Kidney epithelial cell (primary cell): ENCODE measurements around the gene PCBP3. TPM values are rescaled to one million over a fixed set of nuclear protein-coding genes. Genes with fewer than 3 reads are reported as not detected.

Experiments
- DNase-seq: peaks from one replicate; pipeline ENCODE4 v3.0.0-alpha.2; 2010; ENCODE audit warnings: low read depth
- H3K27me3 ChIP-seq: 2 replicates; pipeline ENCODE4 v1.6.0; 2011; ENCODE audit warnings: low read length; ENCODE audit not compliant: control insufficient read depth, insufficient read depth
- H3K36me3 ChIP-seq: 2 replicates; pipeline ENCODE4 v1.5.1; 2011; ENCODE audit warnings: low read length; ENCODE audit not compliant: control insufficient read depth, insufficient read depth
- H3K4me3 ChIP-seq: 2 replicates; pipeline ENCODE4 v1.5.1; 2011; ENCODE audit warnings: low read depth, mild to moderate bottlenecking, control low read depth, low read length
- CTCF ChIP-seq: IDR thresholded peaks from 2 replicates; pipeline ENCODE4 v1.5.1; 2011; ENCODE audit warnings: mild to moderate bottlenecking, moderate library complexity, low read length, control low read depth, inconsistent platforms; ENCODE audit not compliant: insufficient read depth, poor library complexity, severe bottlenecking
- total RNA-seq: library from RNA; depleted of rRNA; stranded (reverse); fragments of >200 nt; gene quantifications from 2 replicates; pipeline ENCODE4 v1.2.3, GENCODE V29; 2015

The PCBP3 gene
- total RNA-seq, 1 donor from 2014 or later, result 1.3 TPM

GRCh38 chr21:45906859-45907258, 263.3 kb downstream of the PCBP3 start:
- H3K27me3 ChIP-seq, result no peaks in the 10 kb centered on the region
- TF ChIP-seq CTCF, result no peak
- no peak overlapping the region for H3K4me3 ChIP-seq
- H3K36me3 ChIP-seq, result no peaks in the 10 kb centered on the region
- DNase-seq, result no peak

DNA sequence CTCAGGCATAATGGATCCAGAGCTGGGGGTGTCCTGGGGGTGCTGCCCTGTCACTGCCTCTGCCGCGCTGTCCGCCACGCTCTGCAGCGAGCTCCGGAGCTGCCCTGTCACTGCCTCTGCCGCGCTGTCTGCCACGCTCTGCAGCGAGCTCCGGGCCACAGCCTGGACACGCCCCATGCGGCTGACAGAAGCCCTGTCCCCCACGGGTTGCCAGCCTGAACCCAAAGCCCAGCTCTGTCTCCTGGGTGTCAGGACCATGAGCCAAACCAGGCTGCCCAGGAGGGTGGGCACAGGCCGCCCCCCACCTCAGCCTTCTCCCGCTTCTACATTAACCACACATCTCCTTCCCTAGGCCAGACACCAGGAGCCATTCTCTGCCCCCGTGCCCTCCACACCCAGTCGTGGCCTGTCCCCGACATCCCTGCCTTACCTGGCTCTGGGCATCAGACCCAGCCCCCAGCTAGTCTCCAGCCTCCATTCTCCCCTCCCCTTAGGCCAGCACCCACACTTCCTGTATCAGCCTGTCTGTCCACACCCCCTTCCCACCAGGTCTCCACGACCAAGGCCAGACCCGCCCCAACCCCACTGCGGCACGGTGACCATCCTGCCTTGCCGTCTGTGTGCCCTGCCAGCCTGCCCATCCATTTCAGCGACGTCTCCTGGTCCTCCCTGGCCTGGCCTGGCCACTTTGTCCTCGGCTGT, 265.2 kb downstream of the PCBP3 start:
- H3K4me3 ChIP-seq, result no peak overlapping the region
- peaks cover 4% of the 10 kb centered on the region for H3K27me3 ChIP-seq
- no peak for DNase-seq
- H3K36me3 ChIP-seq, result no peaks in the 10 kb centered on the region
- no peak for TF ChIP-seq CTCF

DNA sequence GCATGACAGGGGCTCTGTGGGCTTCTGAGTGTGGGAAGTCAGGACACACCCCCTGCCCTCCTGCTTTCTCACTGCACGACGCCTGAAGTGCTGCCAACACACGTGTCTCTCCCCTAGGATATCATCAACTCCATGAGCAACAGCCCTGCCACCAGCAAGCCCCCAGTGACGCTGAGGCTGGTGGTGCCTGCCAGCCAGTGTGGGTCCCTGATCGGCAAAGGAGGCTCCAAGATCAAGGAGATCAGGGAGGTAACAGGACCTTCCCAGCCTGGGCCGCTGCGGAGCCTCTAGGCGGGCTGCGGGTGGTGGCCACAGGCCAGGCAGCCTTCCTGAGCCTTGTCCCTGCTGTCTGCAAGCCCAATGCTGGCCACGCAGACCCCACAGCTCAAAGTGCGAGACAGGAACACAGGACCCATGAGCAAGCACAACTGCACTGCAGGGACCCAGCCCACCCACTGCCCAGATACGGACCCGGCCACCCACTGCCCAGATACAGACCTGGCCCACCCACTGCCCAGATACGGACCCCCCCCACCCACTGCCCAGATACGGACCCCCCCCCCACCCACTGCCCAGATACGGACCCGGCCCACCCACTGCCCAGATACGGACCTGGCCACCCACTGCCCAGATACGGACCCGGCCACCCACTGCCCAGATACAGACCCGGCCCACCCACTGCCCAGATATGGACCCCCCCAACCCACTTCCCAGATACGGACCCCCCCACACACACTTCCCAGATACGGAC, 265.9 kb downstream of the PCBP3 start:
- TF ChIP-seq CTCF, result no peak
- H3K36me3 ChIP-seq, result no peaks in the 10 kb centered on the region
- H3K4me3 ChIP-seq, result no peak overlapping the region
- peaks cover 6% of the 10 kb centered on the region for H3K27me3 ChIP-seq
- DNase-seq, result no peak

DNA sequence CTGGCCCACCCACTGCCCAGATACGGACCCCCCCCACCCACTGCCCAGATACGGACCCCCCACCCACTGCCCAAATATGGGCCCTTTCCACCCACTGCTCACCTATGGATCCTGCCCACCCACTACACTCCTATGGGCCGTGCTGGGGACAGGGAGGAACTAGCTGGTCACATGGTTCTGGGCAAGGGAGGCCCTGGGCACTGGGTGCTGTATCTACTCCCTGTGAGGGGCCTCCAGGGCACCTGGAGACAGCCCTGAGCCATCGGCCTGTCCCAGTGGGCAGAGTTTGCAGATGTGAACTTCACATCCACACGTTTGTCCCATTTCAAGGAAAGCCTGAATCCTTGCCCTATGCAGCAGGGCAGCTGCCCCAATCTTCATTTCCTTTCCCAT, 266.6 kb downstream of the PCBP3 start:
- Histone ChIP-seq H3K27me3 (peaks cover 12% of the 10 kb centered on the region), H3K36me3 (no peaks in the 10 kb centered on the region), H3K4me3 (no peak overlapping the region)
- TF ChIP-seq CTCF, result no peak
- no peak for DNase-seq

GRCh38 chr21:45910548-45911221, 267.2 kb downstream of the PCBP3 start:
- no peak for TF ChIP-seq CTCF
- DNase-seq, result no peak
- Histone ChIP-seq H3K36me3 (no peaks in the 10 kb centered on the region), H3K4me3 (no peak overlapping the region), H3K27me3 (peaks cover 12% of the 10 kb centered on the region)
